Calu3 (cell line): Measurements from ENCODE around the gene CDON. TPM values are rescaled to one million over a fixed set of nuclear protein-coding genes. Genes with fewer than 3 reads are reported as not detected.

Experiments used
- BruUV-seq: library from RNA; stranded (reverse); fragments of 400-500 nt; replicated peaks from 2 replicates; lab custom pipeline; 2021; lab: Mats Ljungman, UMichigan
- CTCF ChIA-PET: fragments of 300-600 bp; sonication (Branson Sonifier 250); formaldehyde crosslinking; loops from one replicate; lab custom pipeline; 2022; ENCODE audit warnings: antibody characterized with exemption; lab: Charles Lee
- DNase-seq: peaks from one replicate; pipeline ENCODE4 v3.0.0; 2022
- H3K27ac Mint-ChIP-seq: one replicate; pipeline ENCODE4 v1.8.0; 2022; ENCODE audit warnings: mixed read lengths; ENCODE audit not compliant: unreplicated experiment
- H3K27me3 Mint-ChIP-seq: one replicate; pipeline ENCODE4 v1.8.0; 2022; ENCODE audit warnings: mixed read lengths; ENCODE audit not compliant: unreplicated experiment
- H3K36me3 Mint-ChIP-seq: one replicate; pipeline ENCODE4 v1.8.0; 2022; ENCODE audit warnings: mild to moderate bottlenecking, moderate library complexity, mixed read lengths; ENCODE audit not compliant: insufficient read depth, unreplicated experiment
- H3K4me1 Mint-ChIP-seq: one replicate; pipeline ENCODE4 v1.8.0; 2022; ENCODE audit warnings: mild to moderate bottlenecking, low read depth, mixed read lengths; ENCODE audit not compliant: unreplicated experiment
- H3K4me3 Mint-ChIP-seq: one replicate; pipeline ENCODE4 v1.8.0; 2022; ENCODE audit warnings: mild to moderate bottlenecking, low read depth, moderate library complexity, mixed read lengths; ENCODE audit not compliant: unreplicated experiment
- H3K9me3 Mint-ChIP-seq: one replicate; pipeline ENCODE4 v1.8.0; 2022; ENCODE audit warnings: low read depth, mixed read lengths; ENCODE audit not compliant: unreplicated experiment
- intact Hi-C: fragments of 100-400 bp; cut with micrococcal nuclease; formaldehyde crosslinking; loops from one replicate; pipeline ENCODE4 v1.10.0; 2022; ENCODE audit not compliant: unreplicated experiment
- total RNA-seq: library from RNA; stranded (reverse); gene quantifications from 2 replicates; pipeline ENCODE4 v1.2.3, GENCODE V29; 2022
- TF ChIP-seq, protein P1 (sequence below): fragments of 200-600 bp; IDR thresholded peaks from one replicate; pipeline ENCODE4 v1.8.0; 2022; ENCODE audit warnings: antibody characterized with exemption; ENCODE audit not compliant: unreplicated experiment

CDON gene
- total RNA-seq, 1 experiment from 2014 or later: 14.8 TPM

GRCh38 chr11:126061707-126062678 lies 673 bp downstream of the CDON start:
- Mint-ChIP-seq H3K4me1 (peaks cover 8% of the 10 kb centered on the region), H3K9me3 (no peaks in the 10 kb centered on the region), H3K4me3 (peak overlapping the region; percentile 81), H3K27ac (peak overlapping the region; percentile 86), H3K27me3 (no peaks in the 10 kb centered on the region), H3K36me3 (peaks cover 22% of the 10 kb centered on the region)
- CTCF ChIA-PET: interaction anchor here (0.6 to 1.7 kb wide), 6 partner anchors 11 to 132 kb away, joined by 4 to 9 read pairs (median 6); no protein-coding TSS in a partner anchor
- intact Hi-C loops: loop anchor here (5.0 kb wide), 2 partner anchors 120 to 130 kb away; no protein-coding TSS in a partner anchor
- DNase-seq: peak; percentile 32
- TF ChIP-seq, protein P1, sequence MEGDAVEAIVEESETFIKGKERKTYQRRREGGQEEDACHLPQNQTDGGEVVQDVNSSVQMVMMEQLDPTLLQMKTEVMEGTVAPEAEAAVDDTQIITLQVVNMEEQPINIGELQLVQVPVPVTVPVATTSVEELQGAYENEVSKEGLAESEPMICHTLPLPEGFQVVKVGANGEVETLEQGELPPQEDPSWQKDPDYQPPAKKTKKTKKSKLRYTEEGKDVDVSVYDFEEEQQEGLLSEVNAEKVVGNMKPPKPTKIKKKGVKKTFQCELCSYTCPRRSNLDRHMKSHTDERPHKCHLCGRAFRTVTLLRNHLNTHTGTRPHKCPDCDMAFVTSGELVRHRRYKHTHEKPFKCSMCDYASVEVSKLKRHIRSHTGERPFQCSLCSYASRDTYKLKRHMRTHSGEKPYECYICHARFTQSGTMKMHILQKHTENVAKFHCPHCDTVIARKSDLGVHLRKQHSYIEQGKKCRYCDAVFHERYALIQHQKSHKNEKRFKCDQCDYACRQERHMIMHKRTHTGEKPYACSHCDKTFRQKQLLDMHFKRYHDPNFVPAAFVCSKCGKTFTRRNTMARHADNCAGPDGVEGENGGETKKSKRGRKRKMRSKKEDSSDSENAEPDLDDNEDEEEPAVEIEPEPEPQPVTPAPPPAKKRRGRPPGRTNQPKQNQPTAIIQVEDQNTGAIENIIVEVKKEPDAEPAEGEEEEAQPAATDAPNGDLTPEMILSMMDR: no peak
- no TSS peak for BruUV-seq

GRCh38 chr11:126060757-126061171 lies 1.9 kb downstream of the CDON start:
- intact Hi-C loops: loop anchor here (5.0 kb wide), 2 partner anchors 118 to 132 kb away; no protein-coding TSS in a partner anchor
- Mint-ChIP-seq H3K4me3 (no peak overlapping the region), H3K27ac (no peak overlapping the region), H3K36me3 (peaks cover 22% of the 10 kb centered on the region), H3K4me1 (peaks cover 8% of the 10 kb centered on the region), H3K27me3 (no peaks in the 10 kb centered on the region), H3K9me3 (no peaks in the 10 kb centered on the region)
- no TSS peak for BruUV-seq
- TF ChIP-seq, protein P1: no peak
- DNase-seq: no peak
- CTCF ChIA-PET: interaction anchor here (0.9 to 1.7 kb wide), 2 partner anchors 53 to 55 kb away, joined by 4 to 7 read pairs; no protein-coding TSS in a partner anchor

GRCh38 chr11:126059238-126059781 lies 3.4 kb downstream of the CDON start:
- CTCF ChIA-PET: no interaction called here
- Mint-ChIP-seq H3K27ac (no peak overlapping the region), H3K4me3 (no peak overlapping the region), H3K4me1 (peaks cover 8% of the 10 kb centered on the region), H3K27me3 (no peaks in the 10 kb centered on the region), H3K9me3 (no peaks in the 10 kb centered on the region), H3K36me3 (peaks cover 22% of the 10 kb centered on the region)
- intact Hi-C loops: no loop called here
- no peak for DNase-seq
- TF ChIP-seq, protein P1: no peak
- BruUV-seq: no TSS peak

- TF ChIP-seq, protein P1: no peak
- CTCF ChIA-PET: no interaction called here
- H3K4me1 Mint-ChIP-seq: peaks cover 8% of the 10 kb centered on the region
Measured at GRCh38 chr11:126058105-126058874, 4.4 kb downstream of the CDON start.

More at GRCh38 chr11:126058105-126058874, 4.4 kb downstream of the CDON start:
- H3K27me3 Mint-ChIP-seq: no peaks in the 10 kb centered on the region
- BruUV-seq: no TSS peak
- intact Hi-C loops: no loop called here
- no peak for DNase-seq
- H3K9me3 Mint-ChIP-seq: no peaks in the 10 kb centered on the region
- H3K36me3 Mint-ChIP-seq: peaks cover 19% of the 10 kb centered on the region
- no peak overlapping the region for H3K4me3 Mint-ChIP-seq
- no peak overlapping the region for H3K27ac Mint-ChIP-seq
